Measurements from ENCODE around the gene ZNF564. TPM values are rescaled to one million over a fixed set of nuclear protein-coding genes. Genes with fewer than 3 reads are reported as not detected.

Gene ZNF564
- total RNA-seq, 1 donor from 2014 or later, result 19.8 TPM

GRCh38 chr19:12564016-12564664, 12.9 kb upstream of the ZNF564 start:
- no peak overlapping the region for H3K27ac ChIP-seq (ENCODE audit: low read depth, low read length)

GRCh38 chr19:12555456-12555930, 4.2 kb upstream of the ZNF564 start:
- no peaks in the 10 kb centered on the region for H3K9me3 ChIP-seq (ENCODE audit: control insufficient read depth in 3 of 3, low read length in 3 of 3)
- H3K9ac ChIP-seq (ENCODE audit: low read depth in 1 of 3, low read length in 3 of 3), result no peak overlapping the region
- H3K36me3 ChIP-seq (ENCODE audit: control insufficient read depth in 3 of 3, insufficient read depth in 3 of 3, low read length in 3 of 3), result no peaks in the 10 kb centered on the region
- peaks cover 0 to 4% (median 0%) of the 10 kb centered on the region in 3 donors for H3K27me3 ChIP-seq (ENCODE audit: control insufficient read depth in 3 of 3, insufficient read depth in 3 of 3, low read length in 3 of 3)
- H3K4me1 ChIP-seq (ENCODE audit: control insufficient read depth in 3 of 3, insufficient read depth in 3 of 3, low read length in 3 of 3), result peaks cover 9% of the 10 kb centered on the region in 3 donors
- no peak overlapping the region for H3K27ac ChIP-seq (ENCODE audit: low read depth, low read length)
- no peak overlapping the region for H3K4me3 ChIP-seq (ENCODE audit: low read length in 3 of 3)

More at GRCh38 chr19:12564016-12564664, 12.9 kb upstream of the ZNF564 start:
- H3K36me3 ChIP-seq (ENCODE audit: control insufficient read depth in 3 of 3, insufficient read depth in 3 of 3, low read length in 3 of 3), result no peaks in the 10 kb centered on the region
- H3K9ac ChIP-seq (ENCODE audit: low read depth in 1 of 3, low read length in 3 of 3), result no peak overlapping the region
- H3K27me3 ChIP-seq (ENCODE audit: control insufficient read depth in 3 of 3, insufficient read depth in 3 of 3, low read length in 3 of 3), result no peaks in the 10 kb centered on the region
- peaks cover 0 to 2% (median 0%) of the 10 kb centered on the region in 3 donors for H3K4me1 ChIP-seq (ENCODE audit: control insufficient read depth in 3 of 3, insufficient read depth in 3 of 3, low read length in 3 of 3)
- H3K9me3 ChIP-seq (ENCODE audit: control insufficient read depth in 3 of 3, low read length in 3 of 3), result no peaks in the 10 kb centered on the region
- peak overlapping the region in 1 of 3 donors; percentile 9 for H3K4me3 ChIP-seq (ENCODE audit: low read length in 3 of 3)

GRCh38 chr19:12546903-12547302, 4.4 kb downstream of the ZNF564 start:
- Histone ChIP-seq H3K4me1 (ENCODE audit: control insufficient read depth in 3 of 3, insufficient read depth in 3 of 3, low read length in 3 of 3) (peaks cover 12 to 29% (median 14%) of the 10 kb centered on the region in 3 donors), H3K36me3 (ENCODE audit: control insufficient read depth in 3 of 3, insufficient read depth in 3 of 3, low read length in 3 of 3) (peaks cover 2 to 9% (median 3%) of the 10 kb centered on the region in 3 donors), H3K9ac (ENCODE audit: low read depth in 1 of 3, low read length in 3 of 3) (no peak overlapping the region), H3K9me3 (ENCODE audit: control insufficient read depth in 3 of 3, low read length in 3 of 3) (no peaks in the 10 kb centered on the region), H3K27ac (ENCODE audit: low read depth, low read length) (no peak overlapping the region), H3K4me3 (ENCODE audit: low read length in 3 of 3) (no peak overlapping the region), H3K27me3 (ENCODE audit: control insufficient read depth in 3 of 3, insufficient read depth in 3 of 3, low read length in 3 of 3) (no peaks in the 10 kb centered on the region)

- peaks cover 12 to 28% (median 14%) of the 10 kb centered on the region in 3 donors for H3K4me1 ChIP-seq (ENCODE audit: control insufficient read depth in 3 of 3, insufficient read depth in 3 of 3, low read length in 3 of 3)
- H3K9ac ChIP-seq (ENCODE audit: low read depth in 1 of 3, low read length in 3 of 3), result no peak overlapping the region
- H3K27ac ChIP-seq (ENCODE audit: low read depth, low read length), result no peak overlapping the region
- H3K4me3 ChIP-seq (ENCODE audit: low read length in 3 of 3), result no peak overlapping the region
- peaks cover 3 to 11% (median 6%) of the 10 kb centered on the region in 3 donors for H3K36me3 ChIP-seq (ENCODE audit: control insufficient read depth in 3 of 3, insufficient read depth in 3 of 3, low read length in 3 of 3)
- no peaks in the 10 kb centered on the region for H3K27me3 ChIP-seq (ENCODE audit: control insufficient read depth in 3 of 3, insufficient read depth in 3 of 3, low read length in 3 of 3)
- H3K9me3 ChIP-seq (ENCODE audit: control insufficient read depth in 3 of 3, low read length in 3 of 3), result no peaks in the 10 kb centered on the region
These were observed 5.2 kb downstream of the ZNF564 start for GRCh38 chr19:12546068-12546467.

GRCh38 chr19:12545267-12545666, 6.0 kb downstream of the ZNF564 start:
- H3K36me3 ChIP-seq (ENCODE audit: control insufficient read depth in 3 of 3, insufficient read depth in 3 of 3, low read length in 3 of 3), result peaks cover 4 to 13% (median 9%) of the 10 kb centered on the region in 3 donors
- H3K9ac ChIP-seq (ENCODE audit: low read depth in 1 of 3, low read length in 3 of 3), result no peak overlapping the region
- no peak overlapping the region for H3K4me3 ChIP-seq (ENCODE audit: low read length in 3 of 3)
- peaks cover 11 to 25% (median 11%) of the 10 kb centered on the region in 3 donors for H3K4me1 ChIP-seq (ENCODE audit: control insufficient read depth in 3 of 3, insufficient read depth in 3 of 3, low read length in 3 of 3)
- H3K9me3 ChIP-seq (ENCODE audit: control insufficient read depth in 3 of 3, low read length in 3 of 3), result no peaks in the 10 kb centered on the region
- H3K27me3 ChIP-seq (ENCODE audit: control insufficient read depth in 3 of 3, insufficient read depth in 3 of 3, low read length in 3 of 3), result no peaks in the 10 kb centered on the region
- no peak overlapping the region for H3K27ac ChIP-seq (ENCODE audit: low read depth, low read length)

GRCh38 chr19:12544401-12544876, 6.8 kb downstream of the ZNF564 start:
- Histone ChIP-seq H3K4me3 (ENCODE audit: low read length in 3 of 3) (no peak overlapping the region), H3K27ac (ENCODE audit: low read depth, low read length) (no peak overlapping the region), H3K4me1 (ENCODE audit: control insufficient read depth in 3 of 3, insufficient read depth in 3 of 3, low read length in 3 of 3) (peaks cover 4 to 18% (median 5%) of the 10 kb centered on the region in 3 donors), H3K27me3 (ENCODE audit: control insufficient read depth in 3 of 3, insufficient read depth in 3 of 3, low read length in 3 of 3) (no peaks in the 10 kb centered on the region), H3K36me3 (ENCODE audit: control insufficient read depth in 3 of 3, insufficient read depth in 3 of 3, low read length in 3 of 3) (peaks cover 4 to 13% (median 9%) of the 10 kb centered on the region in 3 donors), H3K9ac (ENCODE audit: low read depth in 1 of 3, low read length in 3 of 3) (no peak overlapping the region), H3K9me3 (ENCODE audit: control insufficient read depth in 3 of 3, low read length in 3 of 3) (no peaks in the 10 kb centered on the region)

GRCh38 chr19:12543855-12544254, 7.4 kb downstream of the ZNF564 start:
- no peak overlapping the region for H3K9ac ChIP-seq (ENCODE audit: low read depth in 1 of 3, low read length in 3 of 3)
- H3K4me3 ChIP-seq (ENCODE audit: low read length in 3 of 3), result no peak overlapping the region
- no peak overlapping the region for H3K27ac ChIP-seq (ENCODE audit: low read depth, low read length)
- H3K9me3 ChIP-seq (ENCODE audit: control insufficient read depth in 3 of 3, low read length in 3 of 3), result no peaks in the 10 kb centered on the region
- peaks cover 0 to 12% (median 0%) of the 10 kb centered on the region in 3 donors for H3K4me1 ChIP-seq (ENCODE audit: control insufficient read depth in 3 of 3, insufficient read depth in 3 of 3, low read length in 3 of 3)
- H3K36me3 ChIP-seq (ENCODE audit: control insufficient read depth in 3 of 3, insufficient read depth in 3 of 3, low read length in 3 of 3), result peaks cover 4 to 13% (median 6%) of the 10 kb centered on the region in 3 donors
- no peaks in the 10 kb centered on the region for H3K27me3 ChIP-seq (ENCODE audit: control insufficient read depth in 3 of 3, insufficient read depth in 3 of 3, low read length in 3 of 3)

- H3K4me3 ChIP-seq (ENCODE audit: low read length in 3 of 3), result peak overlapping the region in 1 of 3 donors; percentile 53
- peaks cover 53 to 65% (median 59%) of the 10 kb centered on the region in 3 donors for H3K36me3 ChIP-seq (ENCODE audit: control insufficient read depth in 3 of 3, insufficient read depth in 3 of 3, low read length in 3 of 3)
- no peak overlapping the region for H3K27ac ChIP-seq (ENCODE audit: low read depth, low read length)
- no peaks in the 10 kb centered on the region for H3K27me3 ChIP-seq (ENCODE audit: control insufficient read depth in 3 of 3, insufficient read depth in 3 of 3, low read length in 3 of 3)
- H3K9ac ChIP-seq (ENCODE audit: low read depth in 1 of 3, low read length in 3 of 3), result no peak overlapping the region
- H3K4me1 ChIP-seq (ENCODE audit: control insufficient read depth in 3 of 3, insufficient read depth in 3 of 3, low read length in 3 of 3), result no peaks in the 10 kb centered on the region
- H3K9me3 ChIP-seq (ENCODE audit: control insufficient read depth in 3 of 3, low read length in 3 of 3), result peaks cover 59 to 65% (median 60%) of the 10 kb centered on the region in 3 donors
These were observed 24.0 kb downstream of the ZNF564 start for GRCh38 chr19:12527034-12527836.

- H3K27me3 ChIP-seq (ENCODE audit: control insufficient read depth in 3 of 3, insufficient read depth in 3 of 3, low read length in 3 of 3), result no peaks in the 10 kb centered on the region
- peaks cover 53 to 65% (median 59%) of the 10 kb centered on the region in 3 donors for H3K36me3 ChIP-seq (ENCODE audit: control insufficient read depth in 3 of 3, insufficient read depth in 3 of 3, low read length in 3 of 3)
- H3K9ac ChIP-seq (ENCODE audit: low read depth in 1 of 3, low read length in 3 of 3), result no peak overlapping the region
- peaks cover 59 to 68% (median 67%) of the 10 kb centered on the region in 3 donors for H3K9me3 ChIP-seq (ENCODE audit: control insufficient read depth in 3 of 3, low read length in 3 of 3)
- no peaks in the 10 kb centered on the region for H3K4me1 ChIP-seq (ENCODE audit: control insufficient read depth in 3 of 3, insufficient read depth in 3 of 3, low read length in 3 of 3)
- no peak overlapping the region for H3K27ac ChIP-seq (ENCODE audit: low read depth, low read length)
- peak overlapping the region in 2 of 3 donors; percentile 2 to 53 for H3K4me3 ChIP-seq (ENCODE audit: low read length in 3 of 3)
These were observed 24.7 kb downstream of the ZNF564 start for GRCh38 chr19:12526542-12526941.

Data from skeletal muscle tissue (tissue), 4 donors.